ENCODE results near the gene PCNA.
"Not testable (repeated sequence)": the region's sequence is repeated elsewhere in the genome, so short reads cannot be mapped to it uniquely, and the experiment has no call there.

Gene PCNA

DNA sequence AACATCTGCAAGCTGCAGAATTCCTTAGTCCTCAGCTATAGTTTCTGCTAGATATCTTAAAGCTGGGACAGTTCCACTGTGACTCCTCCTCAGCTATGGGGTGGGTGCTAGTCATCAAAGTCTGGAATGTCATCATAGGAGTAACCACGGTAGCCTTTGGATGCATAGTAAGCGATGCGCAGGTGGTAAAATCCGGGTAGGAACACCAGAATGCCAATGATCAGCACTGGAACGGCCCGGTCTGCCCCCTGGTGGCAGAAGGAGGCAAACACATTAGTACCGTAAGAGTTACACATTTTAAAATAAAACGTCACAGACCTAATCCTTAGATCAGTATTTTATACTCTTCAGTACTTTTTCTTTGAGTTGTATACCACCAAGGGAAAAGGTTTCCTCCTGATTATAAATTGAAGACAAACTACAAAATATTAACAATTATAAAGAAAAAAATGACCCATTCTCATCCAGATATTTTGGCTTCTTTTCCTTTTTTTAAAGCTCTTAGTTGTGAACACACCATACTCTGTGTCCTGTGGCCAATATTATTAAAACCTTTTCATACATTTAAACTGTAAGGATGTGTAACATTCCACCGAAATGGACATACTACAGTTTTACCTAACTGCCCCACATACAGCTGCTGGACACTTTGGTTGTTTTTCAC is 18.9 kb downstream of the PCNA start:
- no peak overlapping the region for H3K27ac Mint-ChIP-seq
- no peaks in the 10 kb centered on the region for H3K27me3 Mint-ChIP-seq (ENCODE audit: low read depth)
- H3K4me3 Mint-ChIP-seq, result no peak overlapping the region
- H3K36me3 Mint-ChIP-seq (ENCODE audit: low read depth), result peaks cover 52% of the 10 kb centered on the region
- H3K9me3 Mint-ChIP-seq, result no peaks in the 10 kb centered on the region
- H3K4me1 Mint-ChIP-seq (ENCODE audit: low read depth), result peaks cover 5% of the 10 kb centered on the region
- peak; percentile 52 for DNase-seq (ENCODE audit: low spot score)

DNA sequence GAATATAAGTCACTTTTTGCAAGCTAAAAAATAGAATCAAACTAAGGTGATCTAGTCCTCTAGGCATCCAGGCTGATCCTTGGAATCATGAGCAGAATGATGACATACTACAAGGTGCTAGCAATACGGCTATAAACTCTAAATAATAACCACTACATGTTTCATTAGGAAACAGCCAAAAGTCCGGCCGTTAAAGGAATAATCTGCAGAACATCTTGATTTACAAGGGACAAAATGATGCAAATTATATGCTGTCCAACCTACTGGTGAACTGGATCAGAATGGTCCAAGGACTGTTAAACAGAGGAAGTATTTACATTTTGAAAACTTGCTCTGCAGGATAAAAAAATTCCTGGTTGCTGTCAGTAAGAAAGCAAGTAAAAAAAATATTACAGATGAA is 19.8 kb downstream of the PCNA start:
- H3K4me1 Mint-ChIP-seq (ENCODE audit: low read depth); H3K27me3 Mint-ChIP-seq (ENCODE audit: low read depth); H3K9me3 Mint-ChIP-seq; DNase-seq (ENCODE audit: low spot score); H3K27ac Mint-ChIP-seq; H3K4me3 Mint-ChIP-seq: not testable (repeated sequence)
- peaks cover 52% of the 10 kb centered on the region for H3K36me3 Mint-ChIP-seq (ENCODE audit: low read depth)

DNA sequence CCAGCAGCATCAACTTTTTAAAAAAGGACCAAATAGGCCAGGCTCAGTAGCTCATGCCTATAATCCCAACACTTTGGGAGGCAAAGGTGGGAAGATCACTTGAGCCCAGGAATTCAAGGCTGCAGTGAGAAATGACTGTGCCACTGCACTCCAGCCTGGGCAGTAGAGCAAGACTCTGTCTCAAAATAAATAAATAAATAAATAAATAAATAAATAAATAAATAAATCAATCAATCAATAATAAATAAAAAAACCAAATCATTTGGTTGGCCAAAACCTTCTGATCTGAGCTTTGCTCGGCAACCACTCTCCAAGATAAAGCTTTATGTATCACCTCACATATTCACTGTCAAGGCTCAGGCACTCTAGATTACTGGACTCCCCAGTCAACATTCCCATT is 20.7 kb downstream of the PCNA start:
- H3K9me3 Mint-ChIP-seq; DNase-seq (ENCODE audit: low spot score); H3K27me3 Mint-ChIP-seq (ENCODE audit: low read depth); H3K4me3 Mint-ChIP-seq; H3K27ac Mint-ChIP-seq; H3K4me1 Mint-ChIP-seq (ENCODE audit: low read depth): not testable (repeated sequence)
- H3K36me3 Mint-ChIP-seq (ENCODE audit: low read depth), result peaks cover 47% of the 10 kb centered on the region

DNA sequence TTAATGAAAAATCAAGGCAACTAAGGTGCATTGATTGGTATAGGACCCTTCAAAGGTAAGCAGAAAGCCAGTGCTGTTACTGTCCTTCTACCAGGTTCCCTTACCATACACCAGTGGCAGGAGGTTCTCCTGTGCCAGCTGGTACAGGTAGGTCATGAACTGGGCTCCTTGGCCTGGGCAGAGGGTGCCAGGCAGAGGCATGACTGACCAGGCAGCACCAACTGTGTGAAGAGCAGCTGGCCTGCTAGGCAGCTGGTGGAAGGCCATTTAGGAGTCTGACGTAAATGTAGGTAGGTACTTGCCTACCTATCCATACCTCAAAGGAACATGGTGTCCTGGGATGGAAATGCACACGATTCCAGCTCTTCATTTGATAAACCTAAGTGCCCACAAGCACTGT is 23.3 kb downstream of the PCNA start:
- H3K36me3 Mint-ChIP-seq (ENCODE audit: low read depth), result peaks cover 36% of the 10 kb centered on the region
- H3K4me1 Mint-ChIP-seq (ENCODE audit: low read depth), result peaks cover 5% of the 10 kb centered on the region
- H3K9me3 Mint-ChIP-seq, result no peaks in the 10 kb centered on the region
- no peak for DNase-seq (ENCODE audit: low spot score)
- H3K4me3 Mint-ChIP-seq, result no peak overlapping the region
- H3K27me3 Mint-ChIP-seq (ENCODE audit: low read depth), result no peaks in the 10 kb centered on the region
- no peak overlapping the region for H3K27ac Mint-ChIP-seq

DNA sequence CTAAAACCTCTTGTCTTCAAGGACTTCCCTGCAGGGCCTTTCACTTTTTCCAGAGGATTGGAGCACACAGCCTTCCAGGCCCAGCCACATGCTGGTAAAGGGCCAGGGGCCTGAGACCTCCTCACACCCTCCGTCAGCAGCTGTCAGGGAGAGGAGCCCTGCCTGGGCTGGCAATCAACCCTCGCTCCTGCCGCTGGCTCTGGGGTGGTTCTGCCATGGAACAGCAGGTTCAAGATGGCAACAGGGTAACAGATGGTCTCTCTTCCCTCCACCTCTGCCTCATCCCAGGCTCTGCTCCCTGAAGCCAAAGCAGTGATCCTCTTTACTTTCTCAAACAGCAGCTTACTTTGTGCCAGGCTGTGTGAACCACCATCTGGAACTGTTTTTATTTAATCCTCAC is 23.8 kb downstream of the PCNA start:
- Mint-ChIP-seq H3K27ac (no peak overlapping the region), H3K4me1 (ENCODE audit: low read depth) (peaks cover 4% of the 10 kb centered on the region), H3K4me3 (no peak overlapping the region), H3K9me3 (no peaks in the 10 kb centered on the region), H3K27me3 (ENCODE audit: low read depth) (no peaks in the 10 kb centered on the region), H3K36me3 (ENCODE audit: low read depth) (peaks cover 32% of the 10 kb centered on the region)
- DNase-seq (ENCODE audit: low spot score), result no peak

DNA sequence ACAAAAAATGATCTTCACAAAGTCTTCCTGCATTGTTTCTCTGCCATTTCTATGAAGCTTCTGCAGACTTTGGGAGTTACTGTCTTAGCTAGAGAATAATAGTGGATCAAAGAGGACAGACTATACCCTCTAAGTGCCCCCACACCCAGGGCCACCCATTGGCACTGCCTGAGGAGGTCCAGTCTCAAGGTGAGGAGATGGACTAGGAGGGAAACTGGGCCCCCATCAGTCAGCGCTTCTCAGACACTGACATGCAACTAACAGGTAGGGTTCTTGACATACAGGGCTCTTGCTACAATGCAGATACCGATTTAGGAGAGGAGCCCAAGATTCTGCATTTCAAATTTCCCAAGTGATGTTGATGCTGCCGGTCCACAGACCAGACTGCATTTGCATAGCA is 24.3 kb downstream of the PCNA start:
- Mint-ChIP-seq H3K9me3 (no peaks in the 10 kb centered on the region), H3K27ac (peak overlapping the region; percentile 60), H3K4me1 (ENCODE audit: low read depth) (peaks cover 2% of the 10 kb centered on the region), H3K4me3 (no peak overlapping the region), H3K36me3 (ENCODE audit: low read depth) (peaks cover 29% of the 10 kb centered on the region), H3K27me3 (ENCODE audit: low read depth) (no peaks in the 10 kb centered on the region)
- no peak for DNase-seq (ENCODE audit: low spot score)

DNA sequence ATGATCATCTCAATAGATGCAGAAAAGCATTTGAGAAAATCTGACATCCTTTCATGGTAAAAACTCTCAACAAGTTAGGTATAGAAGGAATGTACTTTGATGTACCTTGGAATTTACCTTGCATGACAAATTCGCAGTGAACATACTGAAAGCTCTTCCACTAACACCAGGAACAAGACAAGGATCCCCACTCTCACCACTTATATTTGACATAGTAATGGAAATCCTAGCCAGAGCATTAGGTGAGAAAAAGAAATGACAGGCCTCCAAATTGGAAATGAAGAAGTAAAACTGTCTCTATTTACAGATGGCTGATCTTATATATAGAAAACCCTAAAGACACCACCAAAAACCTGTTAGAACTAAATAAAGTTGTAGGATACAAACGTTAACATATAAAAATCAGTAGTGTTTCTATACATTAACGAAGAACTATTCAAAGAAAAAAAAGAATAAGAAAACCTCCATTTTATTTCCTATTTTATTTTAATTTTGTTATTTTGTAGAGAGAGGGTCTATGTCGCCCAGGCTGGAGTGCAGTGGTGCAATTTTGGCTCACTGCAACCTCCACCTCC is 26.9 kb downstream of the PCNA start:
- no peak overlapping the region for H3K27ac Mint-ChIP-seq

DNA sequence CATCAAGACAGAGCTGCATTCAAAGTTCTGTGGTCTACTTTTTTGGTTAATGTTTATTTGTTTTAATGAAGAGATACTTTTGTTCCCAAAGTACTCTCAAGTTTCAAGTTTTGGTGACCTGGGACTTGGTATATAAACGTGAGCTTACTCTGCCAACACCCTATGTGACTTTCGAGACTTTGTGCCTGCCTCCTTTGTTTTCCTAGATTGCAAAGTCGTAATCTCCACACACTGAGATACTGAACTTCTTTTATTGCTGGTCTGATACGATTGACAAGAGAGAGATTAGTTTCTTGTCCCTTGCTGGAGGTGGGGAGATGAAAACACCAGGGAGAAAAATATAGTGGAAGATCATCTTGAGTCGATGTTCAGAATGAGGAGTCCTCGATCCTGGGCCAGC is 27.9 kb downstream of the PCNA start:
- peaks cover 12% of the 10 kb centered on the region for H3K4me1 Mint-ChIP-seq (ENCODE audit: low read depth)
- H3K9me3 Mint-ChIP-seq, result no peaks in the 10 kb centered on the region
- no peak overlapping the region for H3K4me3 Mint-ChIP-seq
- peaks cover 12% of the 10 kb centered on the region for H3K36me3 Mint-ChIP-seq (ENCODE audit: low read depth)
- H3K27me3 Mint-ChIP-seq (ENCODE audit: low read depth), result no peaks in the 10 kb centered on the region
- DNase-seq (ENCODE audit: low spot score), result no peak
- H3K27ac Mint-ChIP-seq, result no peak overlapping the region

More for the DNA sequence above, 26.9 kb downstream of the PCNA start:
- peaks cover 15% of the 10 kb centered on the region for H3K36me3 Mint-ChIP-seq (ENCODE audit: low read depth)
- no peak for DNase-seq (ENCODE audit: low spot score)
- H3K4me3 Mint-ChIP-seq, result no peak overlapping the region
- no peaks in the 10 kb centered on the region for H3K9me3 Mint-ChIP-seq
- H3K4me1 Mint-ChIP-seq (ENCODE audit: low read depth), result peaks cover 12% of the 10 kb centered on the region
- no peaks in the 10 kb centered on the region for H3K27me3 Mint-ChIP-seq (ENCODE audit: low read depth)

DNA sequence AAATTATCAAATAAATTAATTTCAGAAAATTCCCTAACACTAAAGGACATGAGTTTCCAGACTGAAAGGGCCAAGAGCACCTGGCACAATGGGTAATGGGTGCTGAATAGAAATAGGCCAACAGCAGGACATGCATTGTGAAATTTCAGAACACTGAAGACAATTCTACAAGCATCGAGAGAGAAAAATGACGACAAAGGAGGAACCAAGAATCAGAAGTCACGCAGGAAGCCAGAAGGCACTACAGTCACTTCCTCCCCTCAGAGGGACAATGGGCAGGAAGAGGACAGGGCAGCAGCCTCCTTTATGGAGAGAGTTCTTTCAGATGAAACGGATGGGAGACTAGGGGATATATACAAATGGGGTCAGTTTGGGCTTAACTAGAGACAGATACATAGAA is 29.6 kb downstream of the PCNA start:
- H3K9me3 Mint-ChIP-seq, result no peaks in the 10 kb centered on the region
- H3K4me1 Mint-ChIP-seq (ENCODE audit: low read depth), result peaks cover 15% of the 10 kb centered on the region
- peak overlapping the region; percentile 86 for H3K27ac Mint-ChIP-seq
- no peak for DNase-seq (ENCODE audit: low spot score)
- no peaks in the 10 kb centered on the region for H3K27me3 Mint-ChIP-seq (ENCODE audit: low read depth)
- H3K36me3 Mint-ChIP-seq (ENCODE audit: low read depth), result peaks cover 9% of the 10 kb centered on the region
- peak overlapping the region; percentile 15 for H3K4me3 Mint-ChIP-seq

DNA sequence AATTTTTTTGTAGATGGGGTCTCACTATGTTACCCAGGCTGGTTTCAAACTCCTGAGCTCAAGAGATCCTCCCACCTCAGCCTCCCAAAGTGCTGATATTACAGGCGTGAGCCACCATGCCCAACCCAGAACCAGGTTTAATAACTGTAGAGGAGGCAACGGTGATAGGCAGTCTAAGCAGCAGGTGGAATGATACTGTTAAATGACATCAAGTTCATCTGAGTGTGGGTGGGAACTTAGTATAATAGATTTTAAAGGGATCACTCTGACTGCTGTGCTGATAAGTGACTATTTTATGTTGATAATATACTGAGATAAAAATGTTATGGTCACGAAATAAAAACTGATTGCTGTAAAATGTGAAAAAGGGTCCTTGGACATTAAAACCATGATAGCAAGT is 31.1 kb downstream of the PCNA start:
- H3K4me1 Mint-ChIP-seq (ENCODE audit: low read depth), result peaks cover 17% of the 10 kb centered on the region
- H3K27ac Mint-ChIP-seq, result no peak overlapping the region

DNA sequence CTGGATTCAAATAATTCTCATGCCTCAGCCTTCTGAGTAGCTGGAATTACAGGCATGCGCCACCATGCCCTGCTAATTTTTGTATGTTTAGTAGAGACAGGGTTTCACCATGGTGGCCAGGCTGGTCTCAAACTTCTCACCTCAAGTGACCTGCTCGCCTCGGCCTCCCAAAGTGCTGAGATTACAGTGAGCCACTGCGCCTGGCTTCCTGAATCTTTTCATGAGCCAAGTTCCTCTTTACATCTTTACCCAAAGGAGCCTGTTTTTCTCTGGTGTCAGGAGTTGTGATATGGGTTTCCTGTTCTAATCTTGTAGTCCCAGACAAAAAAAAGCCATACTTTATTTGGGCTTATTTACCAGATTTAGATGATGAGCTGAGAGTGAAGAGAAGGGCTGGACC is 34.4 kb downstream of the PCNA start:
- Mint-ChIP-seq H3K36me3 (ENCODE audit: low read depth) (peaks cover 1% of the 10 kb centered on the region), H3K27me3 (ENCODE audit: low read depth) (no peaks in the 10 kb centered on the region), H3K27ac (no peak overlapping the region), H3K4me3 (no peak overlapping the region), H3K9me3 (no peaks in the 10 kb centered on the region), H3K4me1 (ENCODE audit: low read depth) (peaks cover 27% of the 10 kb centered on the region)
- DNase-seq (ENCODE audit: low spot score), result no peak

More for the DNA sequence above, 31.1 kb downstream of the PCNA start:
- Mint-ChIP-seq H3K4me3 (no peak overlapping the region), H3K27me3 (ENCODE audit: low read depth) (no peaks in the 10 kb centered on the region), H3K36me3 (ENCODE audit: low read depth) (peaks cover 6% of the 10 kb centered on the region), H3K9me3 (no peaks in the 10 kb centered on the region)
- no peak for DNase-seq (ENCODE audit: low spot score)

DNA sequence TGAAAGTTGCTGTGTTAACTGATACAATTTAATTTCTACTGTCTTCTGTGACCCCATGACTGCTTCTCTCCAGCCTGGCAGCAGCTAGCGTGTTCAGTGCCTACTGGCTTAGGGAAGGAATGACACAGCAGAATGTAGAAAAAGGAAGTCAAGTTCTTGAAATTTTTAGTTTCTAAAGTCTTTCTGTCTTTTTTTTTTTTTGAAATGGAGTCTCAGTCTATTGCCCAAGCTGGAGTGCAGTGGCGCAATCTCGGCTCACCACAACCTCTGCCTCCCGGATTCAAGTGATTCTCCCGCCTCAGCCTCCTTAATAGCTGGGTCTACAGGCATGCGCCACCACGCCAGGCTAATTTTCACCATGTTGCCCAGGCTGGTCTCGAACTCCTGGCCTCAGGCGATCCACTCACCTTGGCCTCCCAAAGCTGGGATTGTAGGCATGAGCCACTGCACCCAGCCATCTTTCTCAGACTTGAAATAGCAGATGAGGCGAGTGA is 39.3 kb downstream of the PCNA start:
- H3K27me3 Mint-ChIP-seq (ENCODE audit: low read depth), result no peaks in the 10 kb centered on the region
- H3K9me3 Mint-ChIP-seq, result no peaks in the 10 kb centered on the region
- H3K36me3 Mint-ChIP-seq (ENCODE audit: low read depth), result no peaks in the 10 kb centered on the region
- H3K4me1 Mint-ChIP-seq (ENCODE audit: low read depth), result peaks cover 40% of the 10 kb centered on the region
- peak overlapping the region; percentile 47 for H3K4me3 Mint-ChIP-seq
- DNase-seq (ENCODE audit: low spot score), result peak; percentile 23
- peak overlapping the region; percentile 96 for H3K27ac Mint-ChIP-seq

DNA sequence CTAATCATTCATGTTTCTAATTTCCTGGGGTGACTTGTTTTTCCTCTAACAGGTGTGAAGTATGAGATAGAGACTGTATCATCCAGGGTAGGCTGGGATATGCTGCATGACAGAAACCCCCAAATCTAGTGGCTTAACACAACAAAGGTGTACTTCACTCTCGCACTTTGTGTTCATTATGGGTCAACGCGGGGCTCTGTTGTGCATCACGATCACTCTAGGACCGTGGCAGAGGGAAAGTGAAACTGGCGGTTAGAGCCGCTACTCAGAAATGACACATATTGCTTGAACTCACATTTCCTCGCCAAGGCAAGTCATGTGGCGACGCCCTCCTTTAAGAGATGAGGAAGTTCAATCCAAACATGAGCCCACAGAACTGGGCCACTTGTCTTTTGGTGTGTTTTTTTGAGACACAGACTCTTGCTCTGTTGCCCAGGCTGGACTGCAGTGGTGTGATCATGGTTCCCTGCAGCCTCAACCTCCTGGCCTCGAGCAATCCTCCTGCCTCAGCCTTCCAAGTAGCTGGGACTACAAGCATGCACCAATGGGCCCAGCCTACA is 41.3 kb downstream of the PCNA start:
- peak; percentile 85 for DNase-seq (ENCODE audit: low spot score)
- H3K4me3 Mint-ChIP-seq, result peak overlapping the region; percentile 74
- H3K27me3 Mint-ChIP-seq (ENCODE audit: low read depth), result no peaks in the 10 kb centered on the region
- no peaks in the 10 kb centered on the region for H3K9me3 Mint-ChIP-seq
- no peaks in the 10 kb centered on the region for H3K36me3 Mint-ChIP-seq (ENCODE audit: low read depth)
- peaks cover 47% of the 10 kb centered on the region for H3K4me1 Mint-ChIP-seq (ENCODE audit: low read depth)
- peak overlapping the region; percentile 96 for H3K27ac Mint-ChIP-seq

DNA sequence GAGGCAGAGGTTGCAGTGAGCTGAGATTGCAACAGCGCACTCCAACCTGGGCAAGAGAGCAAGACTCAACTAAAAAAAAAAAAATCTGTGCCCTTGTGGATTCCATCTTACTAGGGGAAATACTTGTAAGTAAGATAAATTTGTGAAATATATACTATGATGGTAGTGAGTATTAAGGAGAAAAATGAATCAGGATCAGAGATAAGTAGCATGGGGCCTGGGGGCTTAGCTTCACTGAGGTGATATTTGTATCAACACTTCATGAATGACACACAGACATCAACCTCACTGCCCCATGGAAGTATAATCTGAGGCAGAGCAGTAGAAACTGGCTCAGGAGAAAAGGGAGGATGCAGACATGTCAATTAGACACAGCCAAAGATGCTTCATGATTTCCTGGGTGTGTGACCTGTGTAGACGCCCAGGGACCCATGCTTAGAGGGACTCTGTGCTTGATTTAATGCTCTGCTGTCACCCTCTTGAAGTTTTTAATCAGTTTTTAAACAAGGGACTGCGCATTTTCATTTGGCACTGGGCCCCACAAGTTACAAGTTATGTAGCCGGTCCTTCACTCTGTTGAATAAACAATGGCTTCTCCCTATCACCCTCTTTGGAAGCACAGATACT is 41.9 kb downstream of the PCNA start:
- Mint-ChIP-seq H3K4me3 (peak overlapping the region; percentile 74), H3K9me3 (no peaks in the 10 kb centered on the region), H3K4me1 (ENCODE audit: low read depth) (peaks cover 53% of the 10 kb centered on the region), H3K27ac (peak overlapping the region; percentile 96), H3K36me3 (ENCODE audit: low read depth) (no peaks in the 10 kb centered on the region), H3K27me3 (ENCODE audit: low read depth) (no peaks in the 10 kb centered on the region)
- peak; percentile 32 for DNase-seq (ENCODE audit: low spot score)

All from T-helper 2 cell treated with Interferon-gamma antibody and Interleukin-4, amounts not matched to agents 5 μg/mL and 100 μg/mL, for 36 hours (primary cell).